GM08714 (cell line): ENCODE measurements around the gene AURKA.

ENCODE experiments used
- H3K4me3 ChIP-seq: fragments of 200-500 bp; sonication (Bioruptor generic); 2 replicates; pipeline ENCODE4 v1.5.1; 2014; ENCODE audit warnings: mild to moderate bottlenecking, low read length, inconsistent platforms
- ZNF274 ChIP-seq: IDR thresholded peaks from 2 replicates; pipeline ENCODE4 v1.6.1; 2012; ENCODE audit warnings: mild to moderate bottlenecking, low read depth, low read length

The AURKA gene

DNA sequence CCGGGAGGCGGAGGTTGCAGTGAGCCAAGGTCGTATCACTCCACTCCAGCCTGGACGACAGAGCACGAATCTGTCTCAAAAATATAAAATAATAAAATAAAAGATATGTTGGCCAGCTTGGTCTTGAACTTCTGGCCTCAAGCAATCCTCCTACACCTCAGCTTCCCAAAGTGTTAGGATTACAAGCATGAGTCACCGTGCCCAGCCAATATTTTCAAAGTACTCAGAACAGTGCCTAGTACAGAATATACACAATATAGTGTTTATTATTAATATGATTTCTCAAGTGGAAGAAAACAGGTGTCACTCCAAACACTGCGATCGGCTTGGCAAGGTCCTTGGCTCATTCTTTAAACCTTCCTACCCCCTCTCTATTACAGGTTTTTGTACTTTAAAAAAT is 30.1 kb downstream of the AURKA start:
- no peak for TF ChIP-seq ZNF274
- H3K4me3 ChIP-seq: no peak overlapping the region

DNA sequence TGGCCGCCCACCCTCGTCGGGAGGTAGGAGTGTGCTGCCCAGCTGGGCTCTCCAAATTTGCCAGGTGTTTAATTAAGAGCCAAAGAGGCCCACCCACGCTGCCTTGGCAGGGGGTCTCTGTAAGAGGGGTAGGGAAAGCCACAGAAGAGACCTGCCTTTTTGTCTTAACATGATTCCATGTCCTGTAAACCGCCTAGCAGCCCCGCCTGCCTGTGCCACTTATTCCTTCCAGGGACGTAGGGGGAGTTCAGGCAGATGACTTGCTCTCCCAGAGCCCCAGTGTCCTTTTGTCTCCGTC is 31.2 kb downstream of the AURKA start:
- no peak overlapping the region for H3K4me3 ChIP-seq
- no peak for TF ChIP-seq ZNF274

DNA sequence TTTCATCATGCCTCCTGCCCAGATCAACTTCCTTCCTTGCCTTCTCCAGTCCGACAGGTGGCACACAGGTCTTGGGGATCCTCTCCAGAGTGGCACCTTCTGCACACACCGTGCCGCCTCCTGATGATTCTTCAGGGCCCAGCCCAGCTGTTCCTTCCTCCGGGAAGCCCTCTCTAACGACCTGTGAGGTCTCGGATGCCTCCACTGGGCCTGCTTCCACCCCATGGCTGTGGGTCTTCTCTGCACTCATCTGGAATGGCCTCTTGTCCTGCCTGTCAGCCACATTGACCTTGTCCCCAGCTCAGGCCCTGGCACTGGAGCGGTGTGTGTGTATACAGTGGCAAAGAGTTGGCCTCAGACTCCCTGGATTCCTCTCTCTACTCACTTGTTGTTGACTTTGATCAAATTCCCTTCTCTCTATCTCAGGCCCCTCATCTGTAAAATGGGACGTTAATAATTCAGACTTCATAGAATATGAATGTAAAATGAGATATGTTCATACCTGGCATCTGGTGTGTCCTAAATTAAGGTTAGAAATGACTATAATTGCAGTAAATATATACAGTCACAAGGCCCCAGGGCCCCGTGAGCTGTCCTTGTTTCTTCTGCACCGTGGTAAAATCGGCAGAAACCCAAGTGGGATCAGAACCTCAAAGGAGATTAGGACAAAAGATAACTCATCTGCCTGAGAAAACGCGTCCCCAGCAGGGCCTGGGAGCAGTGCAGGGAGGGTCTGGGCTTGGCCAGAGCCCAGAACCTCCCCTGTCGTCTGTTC is 31.7 kb downstream of the AURKA start:
- no peak overlapping the region for H3K4me3 ChIP-seq
- no peak for TF ChIP-seq ZNF274

GRCh38 chr20:56359212-56360132 is 32.5 kb downstream of the AURKA start:
- TF ChIP-seq ZNF274: no peak
- H3K4me3 ChIP-seq: peak overlapping the region; percentile 56; the same call in 1 of the 2 replicates

DNA sequence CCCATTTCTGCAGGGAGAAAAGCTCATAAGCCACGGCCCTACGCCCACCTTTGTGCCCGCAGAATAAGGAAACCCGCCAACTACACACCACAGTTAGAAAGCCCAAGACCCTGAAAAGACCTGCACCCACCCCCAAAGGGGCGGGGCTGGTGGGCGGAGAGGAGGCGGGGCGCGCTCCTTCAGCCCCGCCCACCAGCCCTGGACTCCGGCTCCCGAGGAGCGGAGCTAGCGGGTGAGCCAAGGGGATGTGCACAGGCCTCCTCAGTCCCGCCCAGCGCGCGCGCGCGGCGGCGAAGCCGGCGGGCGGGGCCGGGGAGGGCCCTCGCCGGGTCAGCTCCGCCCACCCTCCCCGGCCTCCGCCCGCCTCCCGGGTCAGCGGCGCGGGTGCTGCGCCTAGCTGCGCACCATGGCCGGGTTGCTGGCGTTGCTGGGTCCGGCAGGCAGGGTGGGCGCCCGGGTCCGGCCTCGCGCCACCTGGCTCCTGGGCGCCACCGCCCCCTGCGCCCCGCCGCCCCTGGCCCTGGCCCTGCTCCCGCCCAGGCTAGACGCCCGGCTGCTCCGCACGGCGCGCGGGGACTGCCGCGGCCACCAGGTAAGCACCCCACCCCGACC is 33.3 kb downstream of the AURKA start, which contains the start of gene FAM210B:
FAM210B (plus strand) TSS at position 375 of the 612 bp plus-strand sequence; CDS start at position 407, 32 bp downstream.
- TF ChIP-seq ZNF274: no peak
- H3K4me3 ChIP-seq: peak within 1 kb of the TSS; percentile 56; the same call in 1 of the 2 replicates

GRCh38 chr20:56358070-56358469 is 33.9 kb downstream of the AURKA start:
- no peak for TF ChIP-seq ZNF274
- H3K4me3 ChIP-seq: no peak overlapping the region

- no peak overlapping the region for H3K4me3 ChIP-seq
- TF ChIP-seq ZNF274: no peak
These were observed 38.7 kb downstream of the AURKA start for GRCh38 chr20:56353356-56353755.

DNA sequence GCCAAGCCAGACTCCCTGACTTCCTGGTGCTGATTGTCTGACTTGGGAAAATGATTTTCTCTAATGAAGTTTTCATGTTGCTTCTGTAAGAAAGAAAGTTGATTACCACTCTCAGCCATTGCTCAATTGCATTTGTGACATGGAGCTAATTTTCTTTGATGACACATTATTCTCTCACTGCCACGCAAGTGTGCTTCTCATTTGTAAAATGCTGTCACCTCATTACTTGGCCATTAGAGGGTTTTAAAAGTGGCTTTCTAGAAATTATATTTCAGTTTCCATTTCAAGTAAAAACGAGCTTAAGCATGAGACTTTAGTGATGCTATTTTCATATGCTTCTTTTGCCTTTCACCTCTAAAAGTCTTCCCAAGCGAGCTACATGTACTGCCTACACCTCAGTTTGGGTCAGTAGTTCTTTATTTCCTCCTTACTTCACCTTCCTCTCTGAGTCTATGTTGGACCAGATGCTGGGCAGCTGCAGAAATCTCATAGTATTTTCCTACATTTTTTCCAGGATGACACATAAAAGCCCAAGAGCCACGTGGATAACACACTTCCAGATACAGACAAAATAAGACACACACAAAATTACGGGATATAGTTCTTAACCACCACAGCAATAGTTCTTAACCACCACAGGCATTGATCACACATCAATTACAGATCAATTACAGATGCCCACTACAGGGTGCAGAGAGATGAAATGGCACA is 39.5 kb downstream of the AURKA start:
- no peak for TF ChIP-seq ZNF274
- H3K4me3 ChIP-seq: no peak overlapping the region

DNA sequence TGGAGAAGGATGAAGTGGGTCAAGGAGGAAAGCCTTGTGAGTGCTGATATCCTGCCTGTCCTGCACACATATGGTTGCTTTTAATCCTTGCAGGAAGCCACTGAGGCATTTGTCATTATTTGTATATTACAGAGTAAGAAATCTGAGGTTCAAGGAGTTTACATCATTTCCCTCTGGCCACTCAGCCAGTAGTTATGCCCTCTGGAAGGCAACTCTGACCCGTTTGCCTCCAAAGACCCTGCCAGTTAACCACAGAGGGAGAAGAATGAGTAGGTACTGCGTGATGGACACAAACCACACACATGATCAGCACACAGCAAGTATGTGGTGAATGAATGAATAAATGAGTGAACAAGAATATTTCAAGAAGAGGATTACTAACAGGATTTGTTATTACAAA is 41.2 kb downstream of the AURKA start:
- H3K4me3 ChIP-seq: no peak overlapping the region
- TF ChIP-seq ZNF274: no peak

GRCh38 chr20:56348746-56349145 is 43.3 kb downstream of the AURKA start:
- H3K4me3 ChIP-seq: no peak overlapping the region
- no peak for TF ChIP-seq ZNF274

- TF ChIP-seq ZNF274: no peak
- H3K4me3 ChIP-seq: no peak overlapping the region
These were observed 43.7 kb downstream of the AURKA start for GRCh38 chr20:56348305-56348693.

DNA sequence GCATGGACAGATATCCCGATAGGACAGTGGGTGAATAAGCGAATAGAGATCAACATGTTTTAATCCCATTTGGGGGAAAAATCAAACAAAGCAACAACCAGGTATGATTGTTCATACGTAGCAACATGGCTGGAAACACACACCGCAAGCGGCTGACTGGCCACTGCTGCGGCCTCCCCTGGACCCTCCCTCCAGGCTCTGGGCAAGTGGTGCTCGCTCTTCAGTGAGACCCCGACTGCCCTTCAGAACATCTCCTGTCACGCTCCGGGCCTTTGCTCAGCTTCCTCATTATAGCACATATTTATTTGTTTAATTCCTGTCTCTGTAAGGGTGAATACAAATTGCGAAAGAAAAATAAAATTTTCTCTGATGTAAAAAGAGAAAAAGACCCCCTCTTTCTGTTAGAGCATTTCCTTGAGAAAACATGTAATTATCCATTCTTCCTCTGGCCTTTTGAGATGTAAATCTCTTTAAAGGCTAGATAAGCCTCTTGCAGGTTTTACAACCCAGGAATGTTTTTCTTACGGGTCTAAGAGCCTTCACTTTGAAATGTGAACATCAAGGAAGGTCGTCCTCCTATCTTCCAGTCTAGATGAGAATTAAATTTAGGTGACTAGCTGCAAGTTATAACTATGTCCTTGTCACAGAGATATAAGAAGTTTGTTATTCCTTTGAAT is 44.2 kb downstream of the AURKA start:
- no peak overlapping the region for H3K4me3 ChIP-seq
- no peak for TF ChIP-seq ZNF274

- H3K4me3 ChIP-seq: no peak overlapping the region
- no peak for TF ChIP-seq ZNF274
These were observed 46.1 kb downstream of the AURKA start for GRCh38 chr20:56345911-56346310.

- H3K4me3 ChIP-seq: no peak overlapping the region
- TF ChIP-seq ZNF274: no peak
These were observed 48.1 kb downstream of the AURKA start for GRCh38 chr20:56343861-56344381.
